ENCODE results near the gene KLC4. TPM values are rescaled to one million over a fixed set of nuclear protein-coding genes. Genes with fewer than 3 reads are reported as not detected.

The KLC4 gene
- total RNA-seq, 2 experiments from 2014 or later, result 16.4 to 22.5 TPM

GRCh38 chr6:43093436-43094289 is 34.2 kb downstream of the KLC4 start:
- Histone ChIP-seq H2AFZ (ENCODE audit: low read length) (no peak overlapping the region), H3K4me2 (ENCODE audit: low read length) (no peak overlapping the region), H3K36me3 (ENCODE audit: insufficient read depth, low read length) (no peaks in the 10 kb centered on the region), H3K79me2 (ENCODE audit: insufficient read depth, low read depth, low read length) (no peaks in the 10 kb centered on the region; the same call in 1 of the 2 replicates), H3K9me3 (ENCODE audit: low read length) (no peaks in the 10 kb centered on the region), H3K9me2 (ENCODE audit: insufficient read depth, low read length) (no peaks in the 10 kb centered on the region), H3K27ac (ENCODE audit: low read depth, low read length, poor library complexity, severe bottlenecking) (no peak overlapping the region), H4K20me1 (ENCODE audit: insufficient read depth, low read length) (peaks cover 6% of the 10 kb centered on the region; the same call in 1 of the 2 replicates), H3K4me1 (ENCODE audit: insufficient read depth, low read length, poor library complexity, severe bottlenecking) (peaks cover 26% of the 10 kb centered on the region), H3K4me3 (ENCODE audit: low read depth, low read length, poor library complexity, severe bottlenecking) (no peak overlapping the region)
- ChIA-PET POLR2A (interaction anchor here (0.7 kb wide), 1 partner anchor 768 kb away, joined by 4 read pairs; no protein-coding TSS in a partner anchor), CTCF (ENCODE audit: unreplicated experiment) (interaction anchor here (0.6 kb wide), 1 partner anchor 245 kb away, joined by 8 read pairs; no protein-coding TSS in a partner anchor)
- no peak for DNase-seq (ENCODE audit: low spot score)
- intact Hi-C loops (cut with micrococcal nuclease; ENCODE audit: unreplicated experiment), result no loop called here
- BruUV-seq (replicated peaks), result no TSS peak
- TF ChIP-seq CTCF (conservative IDR thresholded peaks at IDR 0.05; ENCODE audit: low read length), result no peak
- TF ChIP-seq EZH2phosphoT487 (IDR thresholded peaks at IDR 0.05; ENCODE audit: borderline replicate concordance, low read depth, low read length), result no peak

- ChIA-PET POLR2A (interaction anchor here (0.6 to 1.6 kb wide), 6 partner anchors 9 to 112 kb away, joined by 3 to 8 read pairs (median 3); partner anchors contain the start of gene PPP2R5D), CTCF (ENCODE audit: unreplicated experiment) (interaction anchor here (0.6 kb wide), 1 partner anchor 451 kb away, joined by 23 read pairs; no protein-coding TSS in a partner anchor)
- H3K4me1 ChIP-seq (ENCODE audit: insufficient read depth, low read length, poor library complexity, severe bottlenecking), result peaks cover 26% of the 10 kb centered on the region
- H3K9me2 ChIP-seq (ENCODE audit: insufficient read depth, low read length), result no peaks in the 10 kb centered on the region
- H4K20me1 ChIP-seq (ENCODE audit: insufficient read depth, low read length), result no peaks in the 10 kb centered on the region
- intact Hi-C loops (cut with micrococcal nuclease; ENCODE audit: unreplicated experiment), result no loop called here
- H3K36me3 ChIP-seq (ENCODE audit: insufficient read depth, low read length), result no peaks in the 10 kb centered on the region
- peak overlapping the region; percentile 41 for H3K27ac ChIP-seq (ENCODE audit: low read depth, low read length, poor library complexity, severe bottlenecking)
- H3K79me2 ChIP-seq (ENCODE audit: insufficient read depth, low read depth, low read length), result no peaks in the 10 kb centered on the region; the same call in 1 of the 2 replicates
- H3K4me2 ChIP-seq (ENCODE audit: low read length), result peak overlapping the region; percentile 61
- no TSS peak for BruUV-seq (replicated peaks)
- H3K4me3 ChIP-seq (ENCODE audit: low read depth, low read length, poor library complexity, severe bottlenecking), result peak overlapping the region; percentile 44
- peak overlapping the region; percentile 69; the same call in 1 of the 2 replicates for H2AFZ ChIP-seq (ENCODE audit: low read length)
- TF ChIP-seq CTCF (conservative IDR thresholded peaks at IDR 0.05; ENCODE audit: low read length) (no peak), EZH2phosphoT487 (IDR thresholded peaks at IDR 0.05; ENCODE audit: borderline replicate concordance, low read depth, low read length) (no peak)
- no peaks in the 10 kb centered on the region for H3K9me3 ChIP-seq (ENCODE audit: low read length)
- DNase-seq (ENCODE audit: low spot score), result no peak
Measured at GRCh38 chr6:43095939-43096338, 36.5 kb downstream of the KLC4 start.

All from OCI-LY7 (cell line).